ENCODE measurements around the gene ABTB1. TPM values are rescaled to one million over a fixed set of nuclear protein-coding genes. Genes with fewer than 3 reads are reported as not detected.

ABTB1 gene
- total RNA-seq, 2 experiments from 2014 or later: 4.4 to 14.5 TPM

- no peak for DNase-seq (ENCODE audit: low spot score)
- no peak for TF ChIP-seq CTCF (conservative IDR thresholded peaks at IDR 0.05; ENCODE audit: low read length)
- TF ChIP-seq EZH2phosphoT487 (IDR thresholded peaks at IDR 0.05; ENCODE audit: borderline replicate concordance, low read depth, low read length): no peak
- ChIA-PET CTCF (ENCODE audit: unreplicated experiment) (no interaction called here), POLR2A (interaction anchor here (1.1 kb wide), 1 partner anchor 53 kb away, joined by 3 read pairs; no protein-coding TSS in a partner anchor)
- Histone ChIP-seq H3K36me3 (ENCODE audit: insufficient read depth, low read length) (peaks cover 27% of the 10 kb centered on the region), H3K27ac (ENCODE audit: low read depth, low read length, poor library complexity, severe bottlenecking) (no peak overlapping the region), H3K9me2 (ENCODE audit: insufficient read depth, low read length) (no peaks in the 10 kb centered on the region), H3K4me1 (ENCODE audit: insufficient read depth, low read length, poor library complexity, severe bottlenecking) (peaks cover 14% of the 10 kb centered on the region), H4K20me1 (ENCODE audit: insufficient read depth, low read length) (no peaks in the 10 kb centered on the region), H2AFZ (ENCODE audit: low read length) (no peak overlapping the region), H3K79me2 (ENCODE audit: insufficient read depth, low read depth, low read length) (no peaks in the 10 kb centered on the region), H3K9me3 (ENCODE audit: low read length) (no peaks in the 10 kb centered on the region), H3K4me2 (ENCODE audit: low read length) (no peak overlapping the region), H3K4me3 (ENCODE audit: low read depth, low read length, poor library complexity, severe bottlenecking) (no peak overlapping the region)
- intact Hi-C loops (cut with micrococcal nuclease; ENCODE audit: unreplicated experiment): no loop called here
- no TSS peak for BruUV-seq (replicated peaks)
These were observed 46.9 kb upstream of the ABTB1 start for GRCh38 chr3:127625821-127626220.

- H3K4me1 ChIP-seq (ENCODE audit: insufficient read depth, low read length, poor library complexity, severe bottlenecking): peaks cover 17% of the 10 kb centered on the region
These were observed 44.3 kb upstream of the ABTB1 start for GRCh38 chr3:127628426-127628787.

More at GRCh38 chr3:127628426-127628787, 44.3 kb upstream of the ABTB1 start:
- Histone ChIP-seq H2AFZ (ENCODE audit: low read length) (no peak overlapping the region), H3K79me2 (ENCODE audit: insufficient read depth, low read depth, low read length) (no peaks in the 10 kb centered on the region), H3K9me2 (ENCODE audit: insufficient read depth, low read length) (no peaks in the 10 kb centered on the region), H3K36me3 (ENCODE audit: insufficient read depth, low read length) (0 out of 2 replicates have a peak, but pooled peaks cover under 1% of the 10 kb centered on the region), H3K9me3 (ENCODE audit: low read length) (no peaks in the 10 kb centered on the region), H3K4me2 (ENCODE audit: low read length) (no peak overlapping the region), H4K20me1 (ENCODE audit: insufficient read depth, low read length) (no peaks in the 10 kb centered on the region), H3K4me3 (ENCODE audit: low read depth, low read length, poor library complexity, severe bottlenecking) (no peak overlapping the region), H3K27ac (ENCODE audit: low read depth, low read length, poor library complexity, severe bottlenecking) (no peak overlapping the region)
- ChIA-PET POLR2A (interaction anchor here (0.5 to 1.5 kb wide), 2 partner anchors 29 to 85 kb away, joined by 3 to 4 read pairs; no protein-coding TSS in a partner anchor), CTCF (ENCODE audit: unreplicated experiment) (no interaction called here)
- intact Hi-C loops (cut with micrococcal nuclease; ENCODE audit: unreplicated experiment): no loop called here
- no TSS peak for BruUV-seq (replicated peaks)
- DNase-seq (ENCODE audit: low spot score): no peak
- TF ChIP-seq CTCF (conservative IDR thresholded peaks at IDR 0.05; ENCODE audit: low read length) (no peak), EZH2phosphoT487 (IDR thresholded peaks at IDR 0.05; ENCODE audit: borderline replicate concordance, low read depth, low read length) (no peak)

Measured in OCI-LY7 (cell line).